Lower lobe of right lung (tissue), 2 donors: ENCODE results near the gene RAB8B. TPM values are rescaled to one million over a fixed set of nuclear protein-coding genes. Genes with fewer than 3 reads are reported as not detected.

Experiments
- ATAC-seq, 2 donors: fragments of 200-7000 bp; cut with Tn5 transposase; one replicate each; pipeline ENCODE4 v1.9.1; 2020 to 2022; ENCODE audit warnings: mild to moderate bottlenecking in 2 of 2, moderate library complexity in 2 of 2
- DNase-seq: peaks from one replicate; pipeline ENCODE4 v3.0.0-alpha.2; 2020
- H3K27ac ChIP-seq: fragments of 200-600 bp; one replicate; pipeline ENCODE4 v1.8.0; 2022
- H3K27me3 ChIP-seq: fragments of 200-600 bp; one replicate; pipeline ENCODE4 v1.8.0; 2022; ENCODE audit warnings: low read depth
- H3K36me3 ChIP-seq: fragments of 200-600 bp; one replicate; pipeline ENCODE4 v1.8.0; 2022; ENCODE audit warnings: mild to moderate bottlenecking
- H3K4me1 ChIP-seq: fragments of 200-600 bp; one replicate; pipeline ENCODE4 v1.8.0; 2022
- H3K4me3 ChIP-seq: fragments of 200-600 bp; one replicate; pipeline ENCODE4 v1.8.0; 2022; ENCODE audit warnings: mild to moderate bottlenecking
- H3K9me3 ChIP-seq: fragments of 200-600 bp; one replicate; pipeline ENCODE4 v1.8.0; 2022
- CTCF ChIP-seq: fragments of 200-600 bp; IDR thresholded peaks from one replicate; pipeline ENCODE4 v1.8.0; 2022; ENCODE audit warnings: antibody characterized with exemption, mild to moderate bottlenecking
- intact Hi-C: fragments of 100-400 bp; cut with DNase I; formaldehyde crosslinking; loops from one replicate; pipeline ENCODE4 v1.11.0; 2022
- total RNA-seq: library from RNA; stranded (reverse); fragmentation: NEBNext Ultra II Directional; extraction: Animal tissue kit (Norgen Biotek cat#: 25700); gene quantifications from one replicate; pipeline ENCODE4 v1.2.1, GENCODE V29; 2021
- donor health status: DM: no; HTN: yes; CAD: no; lungs with severe emphysema.

RAB8B gene
- total RNA-seq, 1 donor from 2014 or later, result 72.7 TPM

GRCh38 chr15:63190769-63191649 lies 1.6 kb downstream of the RAB8B start:
- Histone ChIP-seq H3K4me3 (peak overlapping the region; percentile 66), H3K27me3 (no peaks in the 10 kb centered on the region), H3K27ac (peak overlapping the region; percentile 70), H3K36me3 (no peaks in the 10 kb centered on the region), H3K4me1 (peaks cover 61% of the 10 kb centered on the region), H3K9me3 (no peaks in the 10 kb centered on the region)
- intact Hi-C loops, result no loop called here
- ATAC-seq (no peak), DNase-seq (no peak)
- no peak for TF ChIP-seq CTCF

- H3K4me3 ChIP-seq, result peak overlapping the region; percentile 66
- peak overlapping the region; percentile 58 for H3K27ac ChIP-seq
- ATAC-seq, result no peak
- TF ChIP-seq CTCF, result no peak
- intact Hi-C loops, result no loop called here
- H3K36me3 ChIP-seq, result no peaks in the 10 kb centered on the region
- no peaks in the 10 kb centered on the region for H3K9me3 ChIP-seq
- no peak for DNase-seq
- peaks cover 71% of the 10 kb centered on the region for H3K4me1 ChIP-seq
- no peaks in the 10 kb centered on the region for H3K27me3 ChIP-seq
Observed at GRCh38 chr15:63191895-63192618, 2.7 kb downstream of the RAB8B start.

DNA sequence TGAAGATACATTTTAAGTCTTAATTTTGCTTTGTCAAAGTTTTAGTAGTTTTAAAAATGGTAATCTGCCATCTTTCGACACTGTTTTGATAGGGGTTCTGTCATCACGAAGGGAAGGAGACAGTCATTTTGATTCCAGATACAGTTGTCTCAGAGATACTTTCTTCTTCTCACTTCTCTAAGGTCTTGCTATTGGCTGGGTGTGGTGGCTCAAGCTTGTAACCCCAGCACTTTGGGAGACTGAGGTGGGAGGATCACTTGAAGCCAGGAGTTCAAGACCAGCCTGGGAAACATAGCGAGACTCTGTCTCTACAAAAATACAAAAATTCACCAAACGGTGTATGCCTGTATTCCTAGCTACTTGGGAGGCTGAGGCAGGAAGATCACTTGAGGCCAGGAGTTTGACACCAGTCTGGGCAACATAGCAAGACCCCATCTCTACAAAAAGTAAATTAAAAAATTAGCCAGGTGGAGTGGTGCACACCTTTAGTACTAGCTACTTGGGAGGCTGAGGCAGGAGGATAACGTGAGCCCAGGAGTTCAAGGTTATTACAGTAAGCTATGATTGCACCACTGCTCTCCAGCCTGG lies 3.3 kb downstream of the RAB8B start:
- TF ChIP-seq CTCF, result no peak
- no peak for ATAC-seq
- no peaks in the 10 kb centered on the region for H3K36me3 ChIP-seq
- intact Hi-C loops, result no loop called here
- H3K27ac ChIP-seq, result peak overlapping the region; percentile 58
- H3K9me3 ChIP-seq, result no peaks in the 10 kb centered on the region
- H3K4me1 ChIP-seq, result peaks cover 77% of the 10 kb centered on the region
- peak overlapping the region; percentile 66 for H3K4me3 ChIP-seq
- no peak for DNase-seq
- no peaks in the 10 kb centered on the region for H3K27me3 ChIP-seq

DNA sequence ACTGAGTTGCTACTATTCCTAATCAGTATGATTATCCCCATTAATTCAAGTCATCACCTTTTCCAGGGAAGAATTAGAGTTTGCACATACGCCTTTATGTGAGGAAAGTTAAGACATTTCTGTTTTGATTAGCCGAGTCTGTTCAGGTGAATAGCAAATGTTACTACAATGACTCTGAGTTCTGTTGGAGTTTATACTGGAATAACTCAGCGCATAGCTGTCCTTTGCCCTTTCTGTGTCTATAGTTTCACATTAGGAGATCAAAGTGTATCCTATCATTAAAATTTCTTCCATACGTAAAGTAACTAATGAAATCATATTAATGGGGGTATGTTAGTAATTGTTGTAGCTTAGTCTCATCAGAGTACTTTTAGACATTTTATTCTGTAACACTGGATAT lies 4.9 kb downstream of the RAB8B start:
- Histone ChIP-seq H3K9me3 (no peaks in the 10 kb centered on the region), H3K27ac (peak overlapping the region; percentile 58), H3K4me1 (peaks cover 83% of the 10 kb centered on the region), H3K4me3 (no peak overlapping the region), H3K36me3 (no peaks in the 10 kb centered on the region), H3K27me3 (no peaks in the 10 kb centered on the region)
- TF ChIP-seq CTCF, result no peak
- DNase-seq, result no peak
- ATAC-seq, result no peak
- intact Hi-C loops, result no loop called here

DNA sequence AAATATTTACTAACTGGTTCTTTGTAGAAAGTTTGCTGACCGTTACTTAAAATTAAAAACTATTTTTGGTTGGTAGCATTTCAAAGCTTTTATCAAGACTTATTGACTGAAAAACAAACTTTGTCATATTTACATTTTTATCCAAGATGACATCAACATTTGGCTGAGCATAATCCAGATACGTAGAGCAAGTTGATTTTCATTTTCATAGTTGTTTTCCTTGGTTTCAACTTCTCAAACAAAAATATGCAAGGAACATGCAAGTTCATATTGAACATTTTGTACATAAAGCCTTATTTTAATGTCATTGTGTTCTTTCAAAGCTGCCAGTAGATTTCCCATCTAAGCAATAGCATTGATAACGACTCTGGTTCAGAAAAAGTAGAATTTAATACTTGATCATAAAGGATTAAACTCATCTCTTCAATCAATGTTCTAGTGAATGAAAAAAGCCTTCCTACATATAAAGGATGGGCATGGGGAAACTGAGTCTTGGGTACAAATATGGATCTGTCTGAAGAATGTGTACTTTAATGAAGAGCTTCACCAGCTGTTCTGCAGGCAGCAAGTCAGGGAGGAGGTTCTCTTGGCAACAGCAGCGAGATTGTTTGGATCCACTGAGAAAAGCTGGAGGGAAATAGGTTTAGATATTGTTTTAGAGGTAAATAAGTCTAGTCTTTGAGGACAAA lies 5.6 kb downstream of the RAB8B start:
- peak overlapping the region; percentile 58 for H3K27ac ChIP-seq
- H3K27me3 ChIP-seq, result no peaks in the 10 kb centered on the region
- H3K4me1 ChIP-seq, result peaks cover 87% of the 10 kb centered on the region
- no peak overlapping the region for H3K4me3 ChIP-seq
- DNase-seq (no peak), ATAC-seq (no peak)
- no peak for TF ChIP-seq CTCF
- intact Hi-C loops, result no loop called here
- H3K9me3 ChIP-seq, result no peaks in the 10 kb centered on the region
- H3K36me3 ChIP-seq, result no peaks in the 10 kb centered on the region
